Activated CD4-positive, alpha-beta T cell treated with anti-CD3 and anti-CD28 coated beads, Interleukin-2, Interleukin-4, amounts not matched to agents 100 ng/mL and 50 ng/mL, durations not matched to agents 16 hours and 8 hours (primary cell): Measurements from ENCODE around the gene RLF.

Experiments
- DNase-seq: peaks from one replicate; pipeline ENCODE4 v3.0.0-alpha.2; 2020; ENCODE audit warnings: low spot score

RLF gene

DNA sequence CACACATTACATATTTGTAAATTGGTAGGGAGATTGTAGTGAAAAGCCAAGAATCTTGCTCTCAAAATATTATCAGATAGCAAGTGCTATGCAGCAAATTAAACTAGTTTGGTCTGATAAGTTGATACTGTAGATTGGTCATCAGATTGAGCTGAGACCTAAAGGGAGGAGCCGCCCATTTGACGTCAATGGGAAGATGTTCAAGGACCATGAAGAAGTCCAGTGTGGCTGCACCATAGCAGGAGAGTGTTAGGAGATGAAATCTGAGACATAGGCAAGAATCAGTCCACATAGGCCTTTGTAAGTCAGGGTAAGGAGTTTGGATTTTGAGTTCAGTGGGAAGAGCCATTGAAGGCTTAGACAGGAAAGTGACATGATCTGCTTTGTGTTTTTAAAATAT lies 113.1 kb downstream of the RLF start:
- DNase-seq, result no peak

DNA sequence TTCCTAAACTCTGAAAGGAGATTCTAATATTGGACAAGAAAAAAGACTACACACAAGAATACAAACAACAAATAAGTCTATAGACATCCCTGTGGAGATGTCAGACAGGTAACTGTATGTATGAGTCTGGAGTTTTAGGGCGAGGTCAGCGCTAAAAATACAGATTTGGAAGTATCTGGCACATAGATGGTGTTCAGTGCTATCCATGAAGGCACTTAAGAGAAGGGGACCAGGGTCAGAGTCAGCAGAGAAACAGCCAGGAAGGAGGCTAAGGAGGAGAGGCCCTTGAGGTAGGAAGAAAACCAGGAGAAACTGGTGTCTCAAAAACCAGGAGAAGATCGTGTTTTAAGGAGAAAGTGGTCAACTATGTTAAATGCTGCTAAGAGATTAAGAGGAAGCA lies 114.9 kb downstream of the RLF start:
- no peak for DNase-seq

DNA sequence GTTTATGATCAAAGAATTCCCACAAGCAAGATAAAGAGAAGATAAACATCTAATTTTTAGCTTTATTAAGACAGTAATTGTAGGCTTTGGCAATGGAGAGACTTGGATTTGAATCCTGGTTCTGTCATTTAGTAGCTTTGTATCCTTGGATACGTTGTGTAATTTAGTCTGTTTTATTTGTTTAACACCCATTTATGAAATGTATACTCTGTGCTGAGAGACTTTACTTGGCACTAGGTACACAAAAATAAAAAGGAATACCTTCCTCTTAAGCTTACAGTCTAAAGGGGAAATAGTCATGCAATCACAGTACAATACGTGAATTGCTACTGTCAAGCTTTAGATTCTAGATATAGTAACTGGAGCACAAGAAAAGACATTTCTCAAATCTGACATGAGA lies 120.7 kb downstream of the RLF start:
- DNase-seq, result no peak
